Measurements from ENCODE around the gene IL10RA. TPM values are rescaled to one million over a fixed set of nuclear protein-coding genes. Genes with fewer than 3 reads are reported as not detected.
"Not testable (repeated sequence)": the region's sequence is repeated elsewhere in the genome, so short reads cannot be mapped to it uniquely, and the experiment has no call there.

IL10RA gene
- total and polyA plus RNA-seq, 5 experiments from 2014 or later, result 99.2 to 217 (median 185) TPM

DNA sequence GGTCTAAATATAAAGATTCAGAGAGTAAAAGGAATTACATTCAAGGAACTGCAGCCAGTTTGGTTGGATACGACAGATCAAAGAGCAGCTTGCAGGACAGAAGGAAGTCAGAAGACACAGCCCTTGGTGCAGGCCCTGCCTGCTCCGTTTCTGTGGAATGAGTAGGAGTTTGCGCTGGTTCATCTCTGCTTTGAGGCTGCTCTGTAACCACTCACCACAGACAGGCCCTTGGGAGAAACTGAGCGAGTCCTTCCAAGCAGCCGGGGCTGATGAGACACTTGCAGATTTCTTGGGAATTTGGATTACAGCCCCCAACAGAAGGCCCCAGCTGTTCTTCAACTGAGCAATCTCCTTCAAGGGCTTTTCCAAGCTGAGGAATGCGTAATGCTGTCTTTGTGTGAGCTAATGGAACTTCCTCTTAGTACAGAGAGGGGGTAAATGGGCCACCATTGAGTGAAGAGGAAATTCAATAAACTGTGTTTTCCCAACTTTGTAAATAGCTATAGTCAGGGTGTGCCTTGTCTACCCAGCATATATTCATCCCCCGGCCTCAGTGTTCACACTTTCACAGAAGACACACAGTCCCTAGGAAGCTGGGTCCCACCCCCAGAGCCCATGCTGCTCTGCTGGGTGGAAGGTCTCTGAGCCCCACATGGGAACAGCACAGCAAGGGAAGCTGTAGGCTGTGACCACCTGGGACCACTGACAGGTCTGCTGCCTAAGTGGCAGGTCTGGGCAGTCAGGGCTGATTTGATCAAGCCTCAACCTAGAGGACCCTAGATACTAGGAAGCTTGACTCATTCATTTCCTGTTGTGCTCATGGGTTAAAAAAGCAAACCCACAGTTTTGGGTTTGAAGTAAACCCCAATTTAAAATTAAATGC lies 16.6 kb downstream of the IL10RA start:
- POLR2A ChIA-PET, result interaction anchor here (0.5 to 32.2 kb wide), 12 partner anchors 5 to 787 kb away, joined by 3 to 721 read pairs (median 5); partner anchors contain the start of gene IL10RA
- Mint-ChIP-seq H3K4me1 (peaks cover 64 to 96% (median 92%) of the 10 kb centered on the region in 4 donors), H3K27ac (peak overlapping the region; percentile 84 to 100 (median 92)), H3K36me3 (peaks cover under 1 to 24% (median 8%) of the 10 kb centered on the region in 3 donors), H3K27me3 (no peaks in the 10 kb centered on the region), H3K9me3 (peaks cover 0 to 8% (median 0%) of the 10 kb centered on the region in 9 donors), H3K4me3 (peak overlapping the region; percentile 49 to 83 (median 66))
- DNase-seq, result peak in 1 of 10 donors; percentile 22
- peak; percentile 16 to 61 for ATAC-seq

DNA sequence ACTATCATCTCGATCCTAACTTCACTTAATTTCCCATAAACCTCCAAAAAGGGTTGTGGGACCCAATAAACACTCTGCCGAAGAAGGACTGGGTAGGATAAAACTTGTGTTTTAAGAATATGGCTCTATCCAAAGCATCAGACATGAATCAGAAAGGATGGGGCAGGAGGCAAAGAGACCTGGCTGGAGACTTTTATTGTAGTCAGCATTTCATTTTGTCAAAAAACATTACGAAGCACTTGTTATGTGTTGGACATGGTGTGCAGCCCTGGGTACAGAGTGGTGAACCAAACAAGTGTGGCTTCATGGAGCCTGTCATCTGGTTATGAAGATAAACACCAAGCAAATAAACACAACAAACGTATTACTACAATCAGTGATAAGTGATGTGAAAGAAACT lies 17.3 kb downstream of the IL10RA start:
- no peak for DNase-seq
- H3K4me1 Mint-ChIP-seq, result peaks cover 65 to 96% (median 93%) of the 10 kb centered on the region in 4 donors
- peaks cover 0 to 8% (median 0%) of the 10 kb centered on the region in 9 donors for H3K9me3 Mint-ChIP-seq
- peak overlapping the region; percentile 84 to 100 (median 91) for H3K27ac Mint-ChIP-seq
- ATAC-seq, result peak in 1 of 2 donors; percentile 4
- H3K27me3 Mint-ChIP-seq, result no peaks in the 10 kb centered on the region
- POLR2A ChIA-PET, result interaction anchor here (0.5 to 32.2 kb wide), 10 partner anchors 5 to 787 kb away, joined by 3 to 721 read pairs (median 6); partner anchors contain the start of gene IL10RA
- peak overlapping the region; percentile 19 to 83 (median 66) for H3K4me3 Mint-ChIP-seq
- peaks cover 0 to 17% (median 6%) of the 10 kb centered on the region in 3 donors for H3K36me3 Mint-ChIP-seq

DNA sequence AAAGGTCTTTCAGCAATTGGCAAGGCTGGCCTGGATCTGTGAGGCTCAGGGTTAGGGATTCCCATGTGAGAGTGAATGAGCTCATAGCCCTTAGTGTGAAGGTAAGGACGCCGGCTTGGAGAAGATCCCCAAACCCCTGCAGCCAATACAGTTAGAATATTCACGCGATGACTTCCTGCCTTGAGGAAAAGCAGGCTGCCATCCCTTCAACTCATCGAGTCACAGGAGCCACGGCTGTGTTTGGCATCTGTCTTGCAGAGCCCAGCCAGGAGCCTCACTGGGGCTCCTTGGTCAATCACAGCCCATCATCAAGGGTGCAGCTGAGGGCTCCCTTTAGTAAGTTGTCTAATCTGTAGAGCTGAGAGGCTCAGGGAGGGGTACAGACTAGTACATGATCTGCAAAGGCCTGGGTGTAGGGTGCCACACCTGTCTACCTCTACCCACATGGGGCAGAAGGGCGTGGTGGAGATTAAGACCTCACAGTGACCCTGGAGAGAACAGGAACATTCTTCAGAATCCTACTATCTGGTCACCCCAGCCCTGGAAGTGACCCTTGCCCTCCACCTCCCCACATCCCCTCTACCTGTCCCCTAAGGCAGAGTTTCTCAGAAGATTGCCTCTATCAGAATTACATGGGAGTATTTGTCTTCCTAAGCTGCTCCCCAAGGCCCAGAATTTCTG lies 18.5 kb downstream of the IL10RA start:
- peaks cover 68 to 100% (median 97%) of the 10 kb centered on the region in 4 donors for H3K4me1 Mint-ChIP-seq
- POLR2A ChIA-PET, result interaction anchor here (1.1 to 32.2 kb wide), 6 partner anchors 3 to 54 kb away, joined by 3 to 721 read pairs (median 470); partner anchors contain the start of gene IL10RA
- ATAC-seq, result no peak
- no peaks in the 10 kb centered on the region for H3K27me3 Mint-ChIP-seq
- peak overlapping the region; percentile 8 to 100 (median 91) for H3K27ac Mint-ChIP-seq
- H3K9me3 Mint-ChIP-seq, result peaks cover 0 to 8% (median 0%) of the 10 kb centered on the region in 9 donors
- H3K36me3 Mint-ChIP-seq, result peaks cover 0 to 7% (median 5%) of the 10 kb centered on the region in 3 donors
- peak overlapping the region in 6 of 10 donors; percentile 6 to 83 (median 31) for H3K4me3 Mint-ChIP-seq
- no peak for DNase-seq

- Mint-ChIP-seq H3K27ac (peak overlapping the region; percentile 8 to 100 (median 86)), H3K4me1 (peaks cover 69 to 100% (median 97%) of the 10 kb centered on the region in 4 donors), H3K9me3 (peaks cover 0 to 8% (median 0%) of the 10 kb centered on the region in 9 donors), H3K36me3 (no peaks in the 10 kb centered on the region), H3K27me3 (no peaks in the 10 kb centered on the region), H3K4me3 (peak overlapping the region in 9 of 10 donors; percentile 11 to 59 (median 30))
- POLR2A ChIA-PET, result interaction anchor here (1.1 to 32.2 kb wide), 7 partner anchors 3 to 55 kb away, joined by 3 to 721 read pairs (median 309); partner anchors contain the start of gene IL10RA
- ATAC-seq, result no peak
- no peak for DNase-seq
These were observed 19.3 kb downstream of the IL10RA start for GRCh38 chr11:118005224-118006152.

DNA sequence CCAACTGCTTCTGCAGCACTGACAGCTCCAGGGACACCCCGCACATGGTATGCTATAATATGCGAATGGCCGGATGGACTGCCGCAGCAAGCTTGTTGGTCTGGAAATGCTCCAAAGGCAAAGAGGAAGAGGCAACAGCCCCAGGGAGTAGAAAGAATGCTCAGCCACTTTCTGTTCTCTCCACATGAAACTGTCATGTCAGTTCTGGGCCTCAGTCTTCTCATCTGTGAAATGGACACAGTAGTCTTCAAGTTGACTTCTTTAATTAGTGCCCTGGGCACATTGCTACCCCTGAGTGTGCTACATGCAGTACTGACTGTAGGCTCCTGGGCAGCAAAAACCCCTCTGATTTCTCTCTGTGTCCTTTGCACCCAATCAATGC lies 19.9 kb downstream of the IL10RA start:
- H3K27me3 Mint-ChIP-seq, result no peaks in the 10 kb centered on the region
- ATAC-seq (no peak), DNase-seq (no peak)
- H3K36me3 Mint-ChIP-seq, result no peaks in the 10 kb centered on the region
- peak overlapping the region in 7 of 10 donors; percentile 3 to 52 (median 30) for H3K4me3 Mint-ChIP-seq
- H3K9me3 Mint-ChIP-seq, result peaks cover 0 to 8% (median 0%) of the 10 kb centered on the region in 9 donors
- POLR2A ChIA-PET, result interaction anchor here (1.9 to 32.2 kb wide), 7 partner anchors 2 to 56 kb away, joined by 5 to 721 read pairs (median 309); partner anchors contain the start of gene IL10RA
- H3K27ac Mint-ChIP-seq, result peak overlapping the region in 5 of 10 donors; percentile 41 to 100 (median 94)
- peaks cover 70 to 100% (median 100%) of the 10 kb centered on the region in 4 donors for H3K4me1 Mint-ChIP-seq

DNA sequence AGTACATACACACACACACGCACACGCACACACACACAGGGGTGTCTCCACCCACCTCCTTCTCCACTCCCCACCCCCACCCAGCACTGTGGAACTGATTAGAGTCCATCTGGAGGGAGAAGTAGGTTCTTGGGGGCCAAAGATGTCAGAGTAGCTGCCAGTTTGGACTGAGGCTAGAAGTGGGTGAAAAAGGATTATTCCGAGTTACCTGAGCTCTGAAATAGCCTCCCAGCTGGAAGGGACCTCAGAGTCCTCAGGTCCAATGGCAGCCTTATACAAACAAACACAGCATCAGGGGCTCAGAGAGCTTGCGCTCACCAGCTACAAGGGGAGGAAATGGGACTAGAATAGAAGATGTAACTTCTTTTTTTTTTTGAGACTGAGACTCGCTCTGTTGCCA lies 20.8 kb downstream of the IL10RA start:
- Mint-ChIP-seq H3K36me3 (no peaks in the 10 kb centered on the region), H3K27ac (peak overlapping the region; percentile 88 to 100 (median 95)), H3K4me3 (peak overlapping the region; percentile 61 to 88 (median 76)), H3K9me3 (peaks cover 0 to 8% (median 0%) of the 10 kb centered on the region in 9 donors), H3K27me3 (no peaks in the 10 kb centered on the region), H3K4me1 (peaks cover 67 to 100% (median 99%) of the 10 kb centered on the region in 4 donors)
- ATAC-seq (peak; percentile 23 to 57), DNase-seq (no peak)
- POLR2A ChIA-PET, result interaction anchor here (0.6 to 32.2 kb wide), 14 partner anchors 1 to 214 kb away, joined by 3 to 721 read pairs (median 6); partner anchors contain the start of gene IL10RA

- not testable (repeated sequence) for H3K9me3 Mint-ChIP-seq, H3K36me3 Mint-ChIP-seq, H3K27me3 Mint-ChIP-seq
- DNase-seq (peak in 2 of 10 donors; percentile 42 to 46), ATAC-seq (peak; percentile 41 to 62)
- H3K4me1 Mint-ChIP-seq, result peaks cover 66 to 100% (median 99%) of the 10 kb centered on the region in 4 donors
- H3K4me3 Mint-ChIP-seq, result peak overlapping the region; percentile 61 to 88 (median 76)
- peak overlapping the region; percentile 88 to 100 (median 95) for H3K27ac Mint-ChIP-seq
- POLR2A ChIA-PET, result interaction anchor here (0.6 to 32.2 kb wide), 14 partner anchors 0 to 211 kb away, joined by 3 to 721 read pairs (median 6); partner anchors contain the start of gene IL10RA
These were observed 21.5 kb downstream of the IL10RA start for GRCh38 chr11:118007563-118008270.

DNA sequence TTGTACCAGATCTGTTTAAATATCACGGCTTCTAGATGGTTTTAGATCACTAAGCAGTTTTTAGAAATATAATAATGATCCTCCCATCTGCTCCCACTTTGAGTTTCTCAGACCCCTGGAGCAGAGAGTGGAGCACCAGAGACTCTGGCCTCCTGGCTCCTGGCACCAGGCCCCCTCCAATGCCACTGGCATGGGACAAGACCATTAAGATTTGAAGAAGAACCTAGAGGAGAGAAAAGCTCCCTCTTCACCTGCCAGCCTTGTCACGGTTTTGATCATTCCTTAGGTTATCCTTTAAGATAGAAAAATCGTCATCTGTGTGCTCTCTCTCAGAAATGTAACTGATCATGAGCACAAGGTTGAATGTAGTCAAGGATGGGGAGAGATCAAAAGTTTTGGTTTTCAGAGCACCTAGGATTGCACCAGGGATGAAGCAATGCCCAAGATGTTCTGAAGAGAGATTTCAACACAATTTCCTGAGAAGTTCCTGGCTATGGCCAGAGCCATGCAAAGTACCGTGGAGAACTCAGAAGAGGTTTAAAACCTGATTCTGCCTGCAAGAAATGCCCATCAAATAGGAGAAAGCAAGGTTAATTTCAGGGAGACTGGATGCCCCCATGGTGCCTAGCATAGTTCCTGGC lies 22.2 kb downstream of the IL10RA start:
- POLR2A ChIA-PET, result interaction anchor here (1.0 to 32.2 kb wide), 9 partner anchors 0 to 58 kb away, joined by 3 to 721 read pairs (median 20); partner anchors contain the start of gene IL10RA

GRCh38 chr11:118009864-118010737 lies 23.9 kb downstream of the IL10RA start:
- no peaks in the 10 kb centered on the region for H3K36me3 Mint-ChIP-seq
- H3K4me1 Mint-ChIP-seq, result peaks cover 67 to 100% (median 99%) of the 10 kb centered on the region in 4 donors
- no peak for ATAC-seq
- peak overlapping the region; percentile 47 to 100 (median 94) for H3K27ac Mint-ChIP-seq
- POLR2A ChIA-PET, result interaction anchor here (0.5 to 32.2 kb wide), 5 partner anchors 15 to 280 kb away, joined by 4 to 721 read pairs (median 10); partner anchors contain the start of gene IL10RA
- H3K27me3 Mint-ChIP-seq, result no peaks in the 10 kb centered on the region
- peaks cover 0 to 10% (median 0%) of the 10 kb centered on the region in 9 donors for H3K9me3 Mint-ChIP-seq
- DNase-seq, result no peak
- peak overlapping the region in 7 of 10 donors; percentile 15 to 56 (median 37) for H3K4me3 Mint-ChIP-seq

More for the DNA sequence above, 22.2 kb downstream of the IL10RA start:
- H3K4me1 Mint-ChIP-seq, result peaks cover 67 to 100% (median 99%) of the 10 kb centered on the region in 4 donors
- no peak for DNase-seq
- H3K9me3 Mint-ChIP-seq, result peaks cover 0 to 8% (median 0%) of the 10 kb centered on the region in 9 donors
- H3K27me3 Mint-ChIP-seq, result no peaks in the 10 kb centered on the region
- H3K36me3 Mint-ChIP-seq, result no peaks in the 10 kb centered on the region
- peak overlapping the region; percentile 88 to 100 (median 95) for H3K27ac Mint-ChIP-seq
- no peak for ATAC-seq
- H3K4me3 Mint-ChIP-seq, result peak overlapping the region; percentile 61 to 88 (median 76)

All from naive thymus-derived CD8-positive, alpha-beta T cell (primary cell).